ENCODE data around the gene ADAM23.
A peak's percentile ranks its signal among the peaks of the same experiment; 100 is the strongest.

Gene ADAM23

GRCh38 chr2:206431439-206431838 is 11.9 kb upstream of the ADAM23 start:
- DNase-seq (no peak), ATAC-seq (replicated peaks) (no peak)
- Mint-ChIP-seq H3K9me3 (no peaks in the 10 kb centered on the region), H3K36me3 (no peaks in the 10 kb centered on the region), H3K4me1 (no peaks in the 10 kb centered on the region), H3K4me3 (no peak overlapping the region), H3K27me3 (peaks cover 5 to 40% of the 10 kb centered on the region in 2 donors), H3K27ac (no peak overlapping the region)

GRCh38 chr2:206432193-206433082 is 10.9 kb upstream of the ADAM23 start:
- no peak for ATAC-seq (replicated peaks)
- no peak for DNase-seq
- H3K27ac Mint-ChIP-seq, result no peak overlapping the region
- H3K4me3 Mint-ChIP-seq, result no peak overlapping the region
- no peaks in the 10 kb centered on the region for H3K36me3 Mint-ChIP-seq
- no peaks in the 10 kb centered on the region for H3K4me1 Mint-ChIP-seq
- H3K9me3 Mint-ChIP-seq, result no peaks in the 10 kb centered on the region
- peaks cover 7 to 43% of the 10 kb centered on the region in 2 donors for H3K27me3 Mint-ChIP-seq

- DNase-seq (no peak), ATAC-seq (replicated peaks) (no peak)
- Mint-ChIP-seq H3K9me3 (no peaks in the 10 kb centered on the region), H3K27ac (no peak overlapping the region), H3K27me3 (peaks cover 11 to 45% of the 10 kb centered on the region in 2 donors), H3K4me1 (no peaks in the 10 kb centered on the region), H3K36me3 (no peaks in the 10 kb centered on the region), H3K4me3 (no peak overlapping the region)
Measured at GRCh38 chr2:206433190-206433589, 10.1 kb upstream of the ADAM23 start.

GRCh38 chr2:206433686-206434085 is 9.6 kb upstream of the ADAM23 start:
- H3K27me3 Mint-ChIP-seq, result peaks cover 12 to 45% of the 10 kb centered on the region in 2 donors
- no peak overlapping the region for H3K27ac Mint-ChIP-seq
- no peaks in the 10 kb centered on the region for H3K4me1 Mint-ChIP-seq
- H3K4me3 Mint-ChIP-seq, result no peak overlapping the region
- H3K9me3 Mint-ChIP-seq, result no peaks in the 10 kb centered on the region
- H3K36me3 Mint-ChIP-seq, result no peaks in the 10 kb centered on the region
- ATAC-seq (replicated peaks) (no peak), DNase-seq (no peak)

GRCh38 chr2:206435742-206436141 is 7.6 kb upstream of the ADAM23 start:
- Mint-ChIP-seq H3K9me3 (no peaks in the 10 kb centered on the region), H3K27me3 (peaks cover 23 to 51% of the 10 kb centered on the region in 2 donors), H3K27ac (no peak overlapping the region), H3K4me1 (no peaks in the 10 kb centered on the region), H3K4me3 (no peak overlapping the region), H3K36me3 (no peaks in the 10 kb centered on the region)
- ATAC-seq (replicated peaks) (no peak), DNase-seq (no peak)

- Mint-ChIP-seq H3K4me1 (peaks cover 10 to 11% of the 10 kb centered on the region in 2 donors), H3K36me3 (no peaks in the 10 kb centered on the region), H3K27ac (no peak overlapping the region), H3K4me3 (no peak overlapping the region), H3K9me3 (no peaks in the 10 kb centered on the region), H3K27me3 (peaks cover 35 to 64% of the 10 kb centered on the region in 2 donors)
- DNase-seq, result no peak
- no peak for ATAC-seq (replicated peaks)
Measured at GRCh38 chr2:206438196-206438724, 5.1 kb upstream of the ADAM23 start.

GRCh38 chr2:206442474-206442832 is 879 bp upstream of the ADAM23 start:
- ATAC-seq (replicated peaks) (no peak), DNase-seq (no peak)
- peaks cover 46 to 62% of the 10 kb centered on the region in 2 donors for H3K27me3 Mint-ChIP-seq
- peak overlapping the region; percentile 25 for H3K27ac Mint-ChIP-seq
- peak overlapping the region; percentile 87 to 88 for H3K4me3 Mint-ChIP-seq
- no peaks in the 10 kb centered on the region for H3K9me3 Mint-ChIP-seq
- H3K36me3 Mint-ChIP-seq, result no peaks in the 10 kb centered on the region
- H3K4me1 Mint-ChIP-seq, result peaks cover 15 to 23% of the 10 kb centered on the region in 2 donors

- H3K27me3 Mint-ChIP-seq, result peaks cover 42 to 47% of the 10 kb centered on the region in 2 donors
- ATAC-seq (replicated peaks) (peak; percentile 60 to 63), DNase-seq (peak; percentile 5)
- no peaks in the 10 kb centered on the region for H3K9me3 Mint-ChIP-seq
- peaks cover 15 to 28% of the 10 kb centered on the region in 2 donors for H3K4me1 Mint-ChIP-seq
- H3K36me3 Mint-ChIP-seq, result no peaks in the 10 kb centered on the region
- H3K4me3 Mint-ChIP-seq, result peak overlapping the region; percentile 83 to 84
- peak overlapping the region; percentile 59 for H3K27ac Mint-ChIP-seq
Measured at GRCh38 chr2:206443735-206444527, 599 bp downstream of the ADAM23 start.

GRCh38 chr2:206445948-206446347 is 2.6 kb downstream of the ADAM23 start:
- Mint-ChIP-seq H3K4me1 (peaks cover 15 to 28% of the 10 kb centered on the region in 2 donors), H3K36me3 (no peaks in the 10 kb centered on the region), H3K4me3 (no peak overlapping the region), H3K27ac (no peak overlapping the region), H3K9me3 (peaks cover 0 to 3% of the 10 kb centered on the region in 2 donors), H3K27me3 (peaks cover 31 to 35% of the 10 kb centered on the region in 2 donors)
- ATAC-seq (replicated peaks) (no peak), DNase-seq (no peak)

- Mint-ChIP-seq H3K9me3 (peaks cover 0 to 3% of the 10 kb centered on the region in 2 donors), H3K36me3 (no peaks in the 10 kb centered on the region), H3K4me3 (no peak overlapping the region), H3K27me3 (peaks cover 0 to 5% of the 10 kb centered on the region in 2 donors), H3K4me1 (peaks cover 12 to 23% of the 10 kb centered on the region in 2 donors), H3K27ac (no peak overlapping the region)
- ATAC-seq (replicated peaks) (no peak), DNase-seq (no peak)
Measured at GRCh38 chr2:206452242-206452641, 8.9 kb downstream of the ADAM23 start.

GRCh38 chr2:206452750-206453149 is 9.4 kb downstream of the ADAM23 start:
- no peak for DNase-seq
- Mint-ChIP-seq H3K4me3 (no peak overlapping the region), H3K36me3 (no peaks in the 10 kb centered on the region), H3K27me3 (peaks cover 0 to 5% of the 10 kb centered on the region in 2 donors), H3K27ac (no peak overlapping the region), H3K9me3 (peaks cover 0 to 3% of the 10 kb centered on the region in 2 donors), H3K4me1 (peaks cover 14 to 23% of the 10 kb centered on the region in 2 donors)
- no peak for ATAC-seq (replicated peaks)

- ATAC-seq (replicated peaks) (no peak), DNase-seq (no peak)
- H3K27ac Mint-ChIP-seq, result no peak overlapping the region
- no peak overlapping the region for H3K4me3 Mint-ChIP-seq
- no peaks in the 10 kb centered on the region for H3K36me3 Mint-ChIP-seq
- peaks cover 20 to 40% of the 10 kb centered on the region in 2 donors for H3K4me1 Mint-ChIP-seq
- H3K9me3 Mint-ChIP-seq, result peaks cover 0 to 3% of the 10 kb centered on the region in 2 donors
- no peaks in the 10 kb centered on the region for H3K27me3 Mint-ChIP-seq
Measured at GRCh38 chr2:206456078-206456754, 12.9 kb downstream of the ADAM23 start.

GRCh38 chr2:206457188-206457634 is 13.9 kb downstream of the ADAM23 start:
- Mint-ChIP-seq H3K27me3 (peaks cover 0 to 4% of the 10 kb centered on the region in 2 donors), H3K27ac (no peak overlapping the region), H3K4me1 (peaks cover 25 to 50% of the 10 kb centered on the region in 2 donors), H3K4me3 (no peak overlapping the region), H3K36me3 (no peaks in the 10 kb centered on the region), H3K9me3 (peaks cover 0 to 3% of the 10 kb centered on the region in 2 donors)
- ATAC-seq (replicated peaks), result peak; percentile 95
- DNase-seq, result peak; percentile 11
